ENCODE measurements around the gene BEAN1. TPM values are rescaled to one million over a fixed set of nuclear protein-coding genes. Genes with fewer than 3 reads are reported as not detected.

BEAN1 gene
- total RNA-seq, 1 experiment from 2014 or later, result not detected

GRCh38 chr16:66409156-66409555 is 17.9 kb upstream of the BEAN1 start:
- Mint-ChIP-seq H3K9me3 (peaks cover 18% of the 10 kb centered on the region), H3K27me3 (ENCODE audit: low read depth) (peaks cover 20% of the 10 kb centered on the region), H3K36me3 (no peaks in the 10 kb centered on the region), H3K4me3 (no peak overlapping the region), H3K27ac (no peak overlapping the region), H3K4me1 (peaks cover 9% of the 10 kb centered on the region)
- ChIA-PET POLR2A (no interaction called here), CTCF (no interaction called here)
- ATAC-seq (no peak), DNase-seq (ENCODE audit: low spot score) (no peak)
- TF ChIP-seq TEAD1 (CRISPR knock-in tag; IDR thresholded peaks at IDR 0.05) (no peak), NFE2L1 (CRISPR knock-in tag; IDR thresholded peaks at IDR 0.05) (no peak), FOXJ3 (CRISPR knock-in tag; IDR thresholded peaks at IDR 0.05; ENCODE audit: borderline replicate concordance) (no peak), NFYB (CRISPR knock-in tag; conservative IDR thresholded peaks at IDR 0.05; ENCODE audit: low read depth) (no peak)

- H3K4me3 Mint-ChIP-seq, result no peak overlapping the region
- peaks cover 12% of the 10 kb centered on the region for H3K27me3 Mint-ChIP-seq (ENCODE audit: low read depth)
- H3K27ac Mint-ChIP-seq, result no peak overlapping the region
- no peak for ATAC-seq
- H3K4me1 Mint-ChIP-seq, result peaks cover 5% of the 10 kb centered on the region
- POLR2A ChIA-PET, result no interaction called here
- H3K36me3 Mint-ChIP-seq, result peaks cover 6% of the 10 kb centered on the region
- peaks cover 18% of the 10 kb centered on the region for H3K9me3 Mint-ChIP-seq
- no peak for TF ChIP-seq JUN (CRISPR knock-in tag; IDR thresholded peaks at IDR 0.05)
- TF ChIP-seq NFATC4 (CRISPR knock-in tag; IDR thresholded peaks at IDR 0.05), result no peak
- CTCF ChIA-PET, result no interaction called here
- DNase-seq (ENCODE audit: low spot score), result no peak
Observed at GRCh38 chr16:66412182-66412581, 14.9 kb upstream of the BEAN1 start.

- H3K27me3 Mint-ChIP-seq (ENCODE audit: low read depth), result peaks cover 14% of the 10 kb centered on the region
- no peak overlapping the region for H3K4me3 Mint-ChIP-seq
- ChIA-PET CTCF (interaction anchor here (1.1 to 1.7 kb wide), 2 partner anchors 8 to 62 kb away, joined by 3 to 4 read pairs; no protein-coding TSS in a partner anchor), POLR2A (interaction anchor here (1.0 kb wide), 1 partner anchor 65 kb away, joined by 3 read pairs; no protein-coding TSS in a partner anchor)
- ATAC-seq, result no peak
- no peak for DNase-seq (ENCODE audit: low spot score)
- H3K4me1 Mint-ChIP-seq, result no peaks in the 10 kb centered on the region
- TF ChIP-seq CREB1 (CRISPR knock-in tag; IDR thresholded peaks at IDR 0.05) (no peak), ETV6 (CRISPR knock-in tag; IDR thresholded peaks at IDR 0.05) (no peak), ATF1 (CRISPR knock-in tag; IDR thresholded peaks at IDR 0.05) (no peak)
- no peak overlapping the region for H3K27ac Mint-ChIP-seq
- H3K9me3 Mint-ChIP-seq, result peaks cover 22% of the 10 kb centered on the region
- H3K36me3 Mint-ChIP-seq, result peaks cover 7% of the 10 kb centered on the region
Observed at GRCh38 chr16:66414891-66415290, 12.2 kb upstream of the BEAN1 start.

GRCh38 chr16:66416136-66416535 is 11.0 kb upstream of the BEAN1 start:
- ChIA-PET POLR2A (no interaction called here), CTCF (interaction anchor here (1.1 kb wide), 1 partner anchor 9 kb away, joined by 4 read pairs; no protein-coding TSS in a partner anchor)
- DNase-seq (ENCODE audit: low spot score) (no peak), ATAC-seq (no peak)
- Mint-ChIP-seq H3K36me3 (peaks cover 7% of the 10 kb centered on the region), H3K4me3 (no peak overlapping the region), H3K27me3 (ENCODE audit: low read depth) (peaks cover 22% of the 10 kb centered on the region), H3K27ac (no peak overlapping the region), H3K9me3 (peaks cover 22% of the 10 kb centered on the region), H3K4me1 (no peaks in the 10 kb centered on the region)
- TF ChIP-seq SMAD3 (CRISPR knock-in tag; IDR thresholded peaks at IDR 0.05; ENCODE audit: borderline replicate concordance), result no peak
- no peak for TF ChIP-seq NR2C2 (CRISPR knock-in tag; IDR thresholded peaks at IDR 0.05)
- TF ChIP-seq FOXJ3 (CRISPR knock-in tag; IDR thresholded peaks at IDR 0.05; ENCODE audit: borderline replicate concordance), result no peak
- TF ChIP-seq ZNF512 (CRISPR knock-in tag; IDR thresholded peaks at IDR 0.05; ENCODE audit: borderline replicate concordance), result no peak
- TF ChIP-seq AFF4 (CRISPR knock-in tag; IDR thresholded peaks at IDR 0.05; ENCODE audit: borderline replicate concordance), result no peak
- no peak for TF ChIP-seq E2F1 (CRISPR knock-in tag; IDR thresholded peaks at IDR 0.05)
- no peak for TF ChIP-seq MLX (CRISPR knock-in tag; IDR thresholded peaks at IDR 0.05)
- no peak for TF ChIP-seq FOXP4 (CRISPR knock-in tag; IDR thresholded peaks at IDR 0.05)
- TF ChIP-seq CDX4 (CRISPR knock-in tag; IDR thresholded peaks at IDR 0.05; ENCODE audit: borderline replicate concordance), result no peak
- no peak for TF ChIP-seq HMGA2 (CRISPR knock-in tag; IDR thresholded peaks at IDR 0.05)
- no peak for TF ChIP-seq FOXP1 (CRISPR knock-in tag; IDR thresholded peaks at IDR 0.05; ENCODE audit: borderline replicate concordance)
- no peak for TF ChIP-seq TP53 (CRISPR knock-in tag; IDR thresholded peaks at IDR 0.05)

Data from WTC11 (cell line).